IPS-NIHi11 (cell line): ENCODE results near the gene PTPRR.

Experiments used
- DNase-seq: peaks from one replicate; pipeline ENCODE4 v3.0.0; 2012; ENCODE audit warnings: mixed read lengths, low spot score

Gene PTPRR

DNA sequence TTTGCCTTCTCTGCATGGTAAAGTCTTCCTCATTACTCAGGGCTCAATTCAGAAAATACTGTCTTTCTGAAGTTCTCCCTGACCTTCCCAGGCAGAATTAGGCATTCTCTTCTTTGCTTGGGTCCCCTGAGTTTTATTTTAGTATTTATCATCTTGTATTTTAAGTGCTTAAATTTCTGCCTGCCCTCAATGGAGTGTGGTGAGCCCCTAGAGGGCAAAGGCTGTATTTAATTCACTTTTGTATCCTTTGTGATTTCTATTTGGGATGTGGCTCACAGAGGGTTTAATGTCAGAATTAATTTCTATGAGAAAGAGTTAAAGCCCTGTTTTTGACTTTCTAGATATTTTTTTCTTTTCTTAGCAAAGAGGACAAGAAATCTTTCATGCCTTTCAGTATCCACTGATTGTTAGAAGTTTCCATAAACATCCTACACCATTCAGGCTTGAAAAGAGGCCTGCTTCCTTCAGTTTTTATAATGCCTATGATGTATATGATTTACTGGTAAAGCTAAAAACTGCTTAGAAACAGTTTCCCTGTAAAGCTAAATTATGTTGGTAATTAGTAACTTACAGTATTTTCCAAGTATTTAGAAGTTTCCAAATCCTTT, 227.8 kb downstream of the PTPRR start:
- peak; percentile 40 for DNase-seq

DNA sequence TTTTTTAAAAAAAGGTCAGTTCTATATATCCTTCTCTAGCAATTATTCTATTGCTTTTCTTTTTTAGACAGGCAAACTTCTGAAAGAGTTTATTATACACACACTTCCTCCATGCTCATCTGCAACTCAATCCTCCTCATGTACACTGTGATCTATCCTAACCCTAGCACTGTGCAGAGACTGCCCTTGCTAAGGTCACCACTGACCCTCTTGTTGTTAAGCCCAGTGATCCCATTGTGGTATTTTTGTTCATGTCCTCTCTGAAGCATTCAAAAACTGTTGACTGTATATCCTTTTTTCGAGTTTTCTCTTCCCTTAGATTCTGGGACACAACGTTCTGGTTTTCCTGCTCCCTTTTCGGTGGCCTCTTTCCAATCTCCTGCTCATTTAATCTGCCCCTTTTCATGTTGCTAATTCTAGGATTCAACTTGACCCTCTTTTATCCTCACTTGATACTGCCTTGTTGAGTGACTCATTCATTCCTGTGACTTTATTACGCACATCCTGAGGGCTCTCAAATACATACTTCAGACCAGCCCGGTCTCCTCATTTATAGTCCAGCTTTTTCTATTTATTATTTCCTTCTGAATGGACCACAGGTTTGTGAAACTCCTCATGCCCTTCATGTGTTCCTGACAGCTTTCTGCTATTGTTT, 229.4 kb downstream of the PTPRR start:
- DNase-seq = no peak

DNA sequence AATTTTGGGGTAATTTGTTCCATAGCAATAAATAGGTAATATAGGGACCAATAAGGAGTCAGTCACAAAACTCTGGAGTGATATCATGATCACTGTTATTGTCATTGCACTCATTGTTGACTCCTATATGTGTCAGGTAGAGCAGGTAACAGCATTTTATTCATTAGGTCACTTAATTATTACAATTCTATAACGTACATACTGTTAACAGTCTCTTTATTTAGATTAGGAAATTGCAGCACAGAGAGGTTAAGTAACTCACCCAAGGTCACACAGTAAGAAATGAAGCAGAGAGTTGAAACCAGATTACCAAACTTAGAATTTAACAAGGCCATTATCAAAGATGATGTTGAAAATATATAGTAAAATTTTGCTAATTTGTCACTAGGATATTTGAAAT, 233.6 kb downstream of the PTPRR start:
- DNase-seq = no peak

DNA sequence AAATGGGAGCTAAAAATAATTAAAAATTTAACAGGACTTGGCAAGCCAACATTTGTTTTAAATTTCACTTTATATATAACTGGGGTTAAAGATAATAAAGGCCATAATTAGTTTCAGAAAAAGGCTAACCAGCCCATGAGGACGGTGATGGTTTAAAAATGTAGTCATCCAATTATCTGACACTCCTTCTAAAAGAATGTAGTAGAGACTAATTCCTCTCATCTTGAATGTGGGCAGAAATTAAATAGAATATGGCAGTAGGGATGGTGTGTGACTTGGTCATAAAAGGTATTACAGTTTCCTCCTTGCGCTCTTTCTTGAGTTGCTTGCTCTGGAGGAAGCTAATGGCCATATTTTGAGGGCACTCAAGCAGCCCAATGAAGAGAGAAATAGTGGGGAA, 234.2 kb downstream of the PTPRR start:
- DNase-seq = no peak

DNA sequence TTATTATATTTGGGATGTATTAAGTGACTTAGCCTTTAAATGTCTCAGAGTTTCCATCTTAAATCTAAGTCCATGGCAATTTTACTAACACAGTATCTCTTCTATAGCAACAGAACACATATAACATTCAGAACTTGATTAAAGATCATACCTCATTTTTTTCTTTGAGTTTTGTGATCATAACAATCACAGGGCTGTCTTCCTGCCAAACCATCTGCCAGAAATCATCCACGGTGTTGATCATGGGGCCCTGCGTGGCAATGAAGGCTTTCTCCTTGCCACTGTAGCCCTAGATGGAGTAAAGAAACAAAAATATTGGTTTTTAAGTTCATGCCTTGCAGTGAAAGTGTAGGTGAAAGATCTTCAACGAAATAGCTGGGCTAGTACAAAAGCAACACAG, 236.6 kb downstream of the PTPRR start:
- no peak for DNase-seq

DNA sequence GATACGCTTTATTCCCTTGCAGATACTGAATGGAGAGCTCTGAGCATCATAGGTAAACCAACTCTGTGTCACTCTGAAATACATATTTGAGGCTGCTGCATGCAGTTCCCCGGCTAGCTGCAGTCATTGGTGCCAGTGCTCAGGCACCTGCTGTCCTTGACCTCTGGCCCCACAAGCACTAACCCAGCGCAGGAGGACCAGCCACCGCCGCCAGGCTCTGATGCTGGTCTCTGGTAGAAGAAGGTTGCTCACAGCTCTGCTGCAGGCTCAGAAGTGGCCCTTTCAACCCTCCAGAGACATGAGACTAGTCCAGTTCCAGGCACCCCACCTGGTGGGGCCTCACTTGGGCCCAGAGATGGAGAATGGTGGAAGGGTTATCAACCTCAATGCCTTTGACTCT, 248.8 kb downstream of the PTPRR start:
- DNase-seq = no peak

DNA sequence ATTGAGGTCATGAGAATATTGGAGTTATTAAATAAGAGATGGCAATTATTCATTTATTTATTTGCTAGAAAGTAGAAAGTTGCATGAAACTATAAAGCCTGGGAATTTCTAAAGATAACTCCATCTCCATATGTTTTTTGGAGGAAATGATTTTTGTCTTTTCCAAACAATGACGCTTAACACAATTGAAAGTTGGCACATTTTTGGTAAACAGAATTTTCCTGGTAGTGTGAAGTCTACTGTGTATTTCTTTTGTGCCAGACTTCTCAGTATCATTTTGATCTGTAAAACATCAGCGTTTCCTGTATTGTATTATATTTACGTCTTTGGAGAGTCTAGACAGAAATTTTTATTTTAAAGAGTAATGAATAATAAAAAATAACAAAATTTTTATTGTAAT, 249.6 kb downstream of the PTPRR start:
- no peak for DNase-seq

DNA sequence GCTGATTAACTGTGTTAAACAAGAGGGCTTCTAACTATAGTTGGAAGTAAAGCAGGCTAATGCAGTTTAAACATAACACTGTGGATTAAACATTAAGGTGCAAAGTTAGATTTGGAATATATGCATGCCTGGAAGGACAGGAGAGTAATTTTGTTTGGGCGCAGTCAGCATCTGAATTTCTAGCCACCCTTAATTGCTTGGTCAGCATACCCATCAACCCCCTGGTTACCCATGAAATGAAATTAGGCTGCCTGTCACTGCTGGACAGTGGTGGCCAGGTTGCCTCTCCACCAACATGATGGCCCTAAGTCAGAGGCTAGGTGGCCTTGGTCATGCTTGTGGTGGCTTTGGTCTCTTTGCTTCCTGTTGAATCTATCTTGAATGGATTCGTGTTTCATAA, 253.3 kb downstream of the PTPRR start:
- DNase-seq = no peak

DNA sequence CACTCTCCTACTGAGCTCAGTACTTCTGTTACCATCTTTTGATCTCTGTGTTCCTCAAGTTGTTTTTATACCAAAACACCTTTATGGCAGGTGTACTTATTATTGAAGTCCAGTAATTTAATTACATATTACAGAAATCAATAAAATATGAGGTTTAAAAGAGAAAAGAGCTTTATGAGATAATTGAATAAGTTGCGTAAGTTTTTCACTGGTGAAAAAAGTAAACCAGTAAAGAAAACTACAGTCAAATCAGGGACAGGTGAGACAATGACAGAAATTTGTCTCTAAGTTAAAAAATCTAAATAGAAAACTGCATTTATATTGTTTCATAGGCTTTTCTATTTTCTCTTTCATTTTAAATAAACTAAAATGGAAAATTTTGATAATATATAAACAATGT, 254.2 kb downstream of the PTPRR start:
- DNase-seq = no peak

DNA sequence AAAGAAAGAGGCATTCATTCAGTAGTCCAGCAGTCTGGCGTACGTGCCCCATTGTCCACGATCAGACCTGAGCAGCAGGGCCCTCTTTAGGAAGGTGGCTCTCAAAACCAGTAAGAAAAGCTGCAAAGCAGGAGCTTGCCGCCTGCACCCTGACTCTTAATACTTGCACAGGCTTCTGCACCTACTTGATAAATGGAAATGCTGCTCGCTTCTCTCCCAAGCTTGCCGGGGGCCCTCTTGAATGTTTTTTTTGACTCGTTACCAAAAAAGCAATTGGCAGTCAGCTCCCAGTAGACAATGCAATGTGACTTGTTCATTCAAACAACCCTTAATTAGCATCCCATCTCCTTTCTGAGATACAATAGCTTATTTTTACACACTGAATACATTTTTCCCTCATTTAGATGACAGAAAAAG, 256.1 kb downstream of the PTPRR start:
- peak; percentile 14 for DNase-seq

DNA sequence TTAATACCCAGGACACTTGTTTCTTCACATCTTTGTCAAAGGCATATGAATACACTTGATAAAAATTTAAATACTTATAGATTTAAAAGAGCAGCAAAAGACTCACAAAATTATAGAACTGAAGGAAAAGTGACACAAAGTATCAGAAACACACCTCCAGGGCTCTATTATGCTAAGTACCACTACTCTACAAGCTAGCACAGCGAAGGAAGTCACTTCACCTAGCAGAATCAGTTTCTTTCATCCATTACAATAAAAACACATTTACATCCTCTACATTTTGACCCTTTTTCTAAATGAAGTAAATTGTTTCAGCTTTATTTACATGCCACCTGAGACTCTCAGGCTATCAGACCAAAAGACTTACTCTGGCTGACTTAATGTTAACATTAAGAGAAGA, 256.7 kb downstream of the PTPRR start:
- DNase-seq = no peak

DNA sequence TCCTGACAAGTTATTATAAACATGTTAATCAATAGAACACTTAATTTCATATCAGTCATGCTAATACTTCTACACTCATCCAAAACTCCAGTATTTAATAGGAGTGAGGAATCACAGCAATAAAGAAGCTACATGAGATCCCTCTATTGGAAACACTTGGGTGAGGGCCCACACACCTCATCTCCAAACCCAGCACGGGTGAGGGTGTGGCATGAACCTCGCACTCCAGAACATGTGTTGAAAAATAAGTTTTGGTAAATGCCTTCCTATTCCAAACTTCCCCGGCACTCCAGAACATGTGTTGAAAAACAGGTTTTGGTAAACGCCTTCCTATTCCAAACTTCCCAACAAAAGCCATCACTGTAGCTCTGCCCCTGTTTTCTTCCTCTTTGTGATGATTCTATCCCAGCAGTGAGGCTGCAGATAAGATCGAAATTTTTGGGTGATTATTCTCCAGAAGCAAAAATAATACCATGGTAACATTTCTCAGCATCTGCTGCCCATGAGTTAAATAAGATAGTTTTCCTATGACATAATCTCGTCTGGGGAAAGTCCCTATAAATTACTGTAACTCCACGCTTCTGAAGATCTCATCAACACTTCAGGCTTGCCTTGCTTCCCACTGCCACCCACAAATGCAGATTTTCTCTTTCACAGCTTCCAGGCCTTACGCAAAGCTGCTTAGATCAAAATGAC, 258.9 kb downstream of the PTPRR start:
- DNase-seq = no peak

DNA sequence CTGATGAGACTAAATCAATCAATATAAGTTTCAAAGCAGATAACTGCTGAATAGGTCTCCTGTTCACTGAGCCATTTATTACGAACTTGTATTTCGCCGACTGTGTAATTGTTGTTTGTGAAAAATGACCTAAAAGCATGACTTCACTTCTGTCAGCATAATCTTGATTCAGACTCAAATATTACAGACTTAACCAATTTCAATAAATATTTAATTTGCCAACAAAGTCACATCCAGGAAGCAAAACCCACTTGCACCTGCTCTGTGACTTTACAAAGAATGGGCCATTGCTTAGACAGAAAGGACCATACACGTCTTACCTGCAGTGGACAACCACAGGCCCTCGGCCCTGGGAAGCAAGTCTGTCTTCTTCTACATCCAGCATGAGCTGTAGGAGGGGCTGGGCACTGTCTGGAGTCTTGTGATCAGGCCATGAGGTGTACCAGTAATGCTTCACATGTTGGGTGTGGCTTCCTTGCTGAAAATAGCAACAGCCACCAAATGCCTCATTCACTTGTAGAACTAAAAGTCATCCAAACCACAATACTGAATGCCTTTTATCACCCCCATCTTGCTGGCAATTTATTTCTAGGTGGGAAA, 259.8 kb downstream of the PTPRR start:
- DNase-seq = no peak

DNA sequence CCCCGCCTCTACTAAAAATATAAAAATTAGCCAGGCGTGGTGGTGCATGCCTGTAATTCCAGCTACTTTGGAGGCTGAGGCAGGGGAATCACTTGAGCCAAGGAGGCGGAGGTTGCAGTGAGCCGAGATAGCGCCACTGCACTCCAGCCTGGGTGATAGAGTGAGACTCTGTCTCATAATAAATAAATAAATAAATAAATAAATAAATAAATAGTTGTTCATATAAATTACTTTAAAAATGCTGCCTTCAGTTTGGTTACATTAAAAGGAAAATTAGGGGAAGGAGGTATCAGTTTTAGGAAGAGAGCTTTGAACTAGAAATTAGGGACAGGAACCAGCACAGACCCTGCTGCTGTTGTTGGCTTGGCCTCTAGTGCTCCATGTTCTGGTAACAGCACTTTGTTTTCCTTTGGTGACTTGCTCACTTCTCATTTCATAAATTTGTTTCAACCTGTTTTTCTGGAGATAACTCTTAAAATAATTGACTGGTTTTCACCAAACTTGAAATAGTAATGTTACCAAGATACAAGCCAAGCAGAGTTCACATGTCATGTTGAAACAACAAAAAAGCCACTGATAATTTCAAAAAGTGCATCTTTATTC, 260.4 kb downstream of the PTPRR start:
- DNase-seq = no peak

DNA sequence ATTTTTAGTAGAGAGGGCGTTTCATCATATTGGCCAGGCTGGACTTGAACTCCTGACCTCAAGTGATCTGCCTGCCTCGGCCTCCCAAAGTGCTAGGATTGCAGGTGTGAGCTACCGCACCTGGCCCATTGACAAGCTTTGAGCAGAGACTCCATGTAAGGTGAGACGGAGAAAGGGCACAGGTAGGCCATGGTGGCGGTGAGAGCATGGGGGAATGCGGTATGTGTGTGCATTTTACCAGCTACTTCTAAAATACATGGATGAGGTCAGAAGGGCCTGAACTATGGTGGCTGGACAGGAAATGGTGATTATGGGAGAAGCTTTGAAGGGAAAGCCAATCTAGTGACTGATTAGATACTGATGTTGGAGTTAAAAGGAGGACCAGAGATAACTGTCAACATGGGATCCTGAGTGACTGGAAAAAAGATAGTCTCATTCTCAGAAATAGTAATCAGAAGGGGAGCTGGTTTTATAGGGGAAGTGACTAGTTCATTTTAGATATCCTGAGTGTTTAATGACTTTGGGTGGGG, 261.4 kb downstream of the PTPRR start:
- no peak for DNase-seq

DNA sequence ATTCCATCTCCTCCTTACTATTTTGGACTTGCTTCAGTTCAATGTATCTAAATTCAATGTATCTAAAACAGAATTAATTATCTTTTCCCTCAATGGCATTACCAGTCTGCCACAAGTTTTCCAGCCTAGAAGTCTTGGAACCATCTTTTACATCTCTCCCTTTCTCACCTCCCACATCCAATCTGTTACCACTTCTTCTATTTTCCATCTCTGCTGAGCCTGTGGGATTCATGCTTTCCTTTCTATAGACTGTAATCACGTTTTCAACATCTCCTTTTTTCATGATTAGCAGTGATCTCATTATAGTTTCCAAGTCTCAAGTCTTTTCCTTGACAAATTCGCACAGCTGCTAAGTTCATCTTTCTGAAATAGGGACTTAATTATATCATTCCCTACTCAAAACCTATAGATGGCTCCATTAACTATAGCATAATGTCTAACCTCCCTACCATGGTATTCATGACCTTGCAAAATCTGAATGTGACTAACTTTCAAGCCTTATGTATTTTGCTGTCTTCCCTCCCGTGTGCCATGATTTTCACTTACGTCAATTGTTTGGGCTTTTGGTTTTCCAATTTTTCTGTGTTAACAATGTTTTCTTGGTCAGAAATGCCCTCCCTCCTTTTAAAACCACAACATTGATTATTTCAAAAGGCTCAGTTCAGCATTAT, 262.8 kb downstream of the PTPRR start:
- DNase-seq = no peak

DNA sequence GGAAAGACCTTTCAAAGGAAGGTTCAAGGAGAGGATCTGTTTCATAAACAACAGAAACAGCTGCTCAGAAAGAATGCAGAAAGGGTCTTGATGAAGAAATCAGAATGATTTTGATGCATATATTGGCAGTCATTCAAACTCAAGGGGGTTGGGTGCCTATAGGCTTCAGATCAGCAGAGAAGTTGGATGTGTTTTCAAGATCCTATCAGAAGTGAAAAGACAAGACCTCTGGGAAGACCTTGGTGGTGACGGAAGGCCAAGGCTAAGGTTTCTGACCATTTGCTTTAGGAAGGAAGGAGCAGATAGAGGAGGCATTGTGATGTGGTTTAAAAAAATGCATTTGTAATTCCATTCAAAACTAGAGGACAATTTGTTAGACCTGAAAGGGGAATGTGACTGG, 268.1 kb downstream of the PTPRR start:
- DNase-seq = no peak

DNA sequence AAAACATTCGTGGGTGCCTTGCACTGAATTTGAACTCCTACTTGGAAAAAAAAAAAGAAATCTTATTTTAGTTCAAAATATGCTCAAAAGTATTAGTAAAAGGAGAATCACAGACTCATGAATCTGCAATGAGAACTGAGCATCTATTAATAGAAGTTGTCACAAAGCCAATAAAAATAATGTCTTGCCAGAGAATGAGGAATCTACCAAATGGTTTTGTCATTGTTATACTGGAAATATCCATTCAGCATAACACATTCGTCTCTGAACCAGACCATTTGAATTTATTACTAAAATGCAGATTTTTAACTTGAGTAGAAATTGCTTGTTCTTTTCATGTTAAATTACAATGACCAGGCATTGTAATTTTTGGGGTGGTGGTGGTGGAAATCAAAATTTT, 271.7 kb downstream of the PTPRR start:
- no peak for DNase-seq

DNA sequence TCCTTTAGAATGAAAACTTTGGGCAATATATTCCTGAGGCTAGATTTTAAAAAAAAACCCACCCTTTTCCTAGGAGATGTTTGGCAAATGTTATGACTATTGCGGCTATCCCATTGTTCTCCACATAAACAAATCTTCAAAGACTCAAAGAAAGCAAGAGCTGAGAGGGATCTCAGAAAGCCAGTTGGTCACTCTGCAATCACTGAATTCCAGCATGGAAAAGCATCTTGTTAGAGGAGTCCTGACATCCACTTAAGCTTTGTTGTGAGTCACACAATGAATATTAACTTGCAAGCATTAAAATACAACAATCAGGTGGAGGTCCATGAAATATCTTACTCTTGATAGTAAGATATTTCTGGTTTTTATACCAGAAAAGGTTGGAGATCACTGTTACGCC, 272.3 kb downstream of the PTPRR start:
- DNase-seq = no peak

DNA sequence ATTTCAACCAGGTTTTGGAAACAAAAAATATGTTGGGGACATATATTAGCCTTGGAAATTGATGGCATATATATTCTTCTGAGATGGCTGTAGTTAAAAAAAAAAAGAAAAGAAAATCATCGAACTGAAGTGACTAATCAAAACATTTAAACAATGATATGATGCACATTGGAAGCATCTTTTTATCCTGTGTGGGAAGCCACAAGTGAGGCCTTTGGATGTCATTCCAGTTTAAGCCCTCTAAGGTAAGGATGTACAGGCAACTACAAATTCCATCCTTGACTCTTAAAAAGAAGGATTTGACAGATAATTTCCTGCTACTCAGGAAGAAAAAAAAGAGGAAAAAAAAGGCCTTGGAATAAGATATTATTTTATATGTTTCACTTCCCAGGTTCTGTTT, 273.7 kb downstream of the PTPRR start:
- DNase-seq = no peak

DNA sequence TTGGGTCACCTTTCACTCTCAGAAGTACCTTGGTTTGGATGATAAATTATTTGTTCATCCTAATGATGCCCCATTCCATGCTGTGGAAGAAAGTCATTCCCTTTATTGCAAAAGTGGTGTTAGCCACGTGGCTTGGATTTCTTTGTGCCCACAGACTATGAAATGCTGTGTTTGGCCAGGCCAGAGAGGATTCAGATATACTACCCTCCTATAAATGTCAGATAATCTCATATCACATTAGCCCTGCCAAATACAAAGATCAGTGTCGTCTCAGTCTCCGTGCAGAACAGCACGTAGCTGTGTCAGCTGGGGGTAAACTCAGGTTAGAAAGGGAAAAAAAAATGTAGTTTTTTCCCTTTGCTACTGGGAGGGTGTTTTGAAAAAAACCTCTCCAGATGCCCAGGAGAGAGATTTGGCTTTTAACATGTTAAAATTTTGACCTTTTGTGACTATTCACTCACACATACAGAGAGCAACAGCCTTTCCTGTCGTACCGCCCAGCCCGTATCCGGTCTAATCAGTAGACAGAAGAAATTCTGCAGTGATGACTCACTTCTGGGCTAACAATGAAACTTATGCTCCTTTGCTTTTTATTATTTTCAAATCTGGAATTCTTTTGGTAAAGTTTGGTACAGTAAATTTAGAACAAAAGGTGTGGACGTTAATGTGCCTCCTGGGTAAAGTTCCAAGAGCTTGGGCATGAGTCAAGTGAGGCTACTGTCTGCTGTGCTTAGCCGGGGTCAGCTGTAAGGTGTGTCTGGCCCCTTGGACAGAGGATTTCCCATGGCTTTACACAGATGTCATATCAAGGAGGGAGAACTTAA, 274.8 kb downstream of the PTPRR start:
- peak; percentile 63 for DNase-seq
